Fibroblast of lung (primary cell): ENCODE data around the gene MICAL2. TPM values are rescaled to one million over a fixed set of nuclear protein-coding genes. Genes with fewer than 3 reads are reported as not detected.

Experiments used
- DNase-seq, 2 donors: peaks; one replicate each; pipeline versions ENCODE4 v3.0.0 to v3.0.0-alpha.2; 2010; ENCODE audit warnings: low read depth in 2 of 2
- H2AFZ ChIP-seq: 2 replicates; pipeline ENCODE4 v1.5.1; 2012; ENCODE audit warnings: low read length, control low read depth, inconsistent platforms
- H3K27ac ChIP-seq: 2 replicates; pipeline ENCODE4 v1.5.1; 2011; ENCODE audit warnings: low read length, control low read depth; ENCODE audit not compliant: insufficient read depth
- H3K27me3 ChIP-seq: 2 replicates; pipeline ENCODE4 v1.5.1; 2011; ENCODE audit warnings: mild to moderate bottlenecking, low read length; ENCODE audit not compliant: control insufficient read depth, insufficient read depth
- H3K36me3 ChIP-seq: 2 replicates; pipeline ENCODE4 v1.5.1; 2011; ENCODE audit warnings: low read length; ENCODE audit not compliant: control insufficient read depth, insufficient read depth
- H3K4me1 ChIP-seq: 2 replicates; pipeline ENCODE4 v1.5.1; 2011; ENCODE audit warnings: low read length; ENCODE audit not compliant: control insufficient read depth, insufficient read depth; ENCODE audit errors: extremely low read depth
- H3K4me2 ChIP-seq: 2 replicates; pipeline ENCODE4 v1.5.1; 2011; ENCODE audit warnings: low read length, control low read depth; ENCODE audit not compliant: insufficient read depth; ENCODE audit errors: extremely low read depth
- H3K4me3 ChIP-seq, 4 experiments: fragments of 200-600 bp in 1 of 4; sonication (generic) in 1 of 4; replicated peaks in 1 of 4; 2 replicates each; pipeline ENCODE4 v1.5.1; 2011 to 2016; ENCODE audit warnings: low read length in 4 of 4, low read depth in 3 of 4, mild to moderate bottlenecking in 3 of 4, control low read depth in 2 of 4, inconsistent platforms in 1 of 4, mixed read lengths in 1 of 4; ENCODE audit not compliant: insufficient read depth in 1 of 4; ENCODE audit errors: control extremely low read depth in 1 of 4
- H3K79me2 ChIP-seq: 2 replicates; pipeline ENCODE4 v1.5.1; 2012; ENCODE audit warnings: mild to moderate bottlenecking, low read length, inconsistent platforms; ENCODE audit not compliant: control insufficient read depth, insufficient read depth
- H3K9ac ChIP-seq: 2 replicates; pipeline ENCODE4 v1.5.1; 2011; ENCODE audit warnings: mild to moderate bottlenecking, low read length, control low read depth; ENCODE audit not compliant: insufficient read depth
- H3K9me3 ChIP-seq: 2 replicates; pipeline ENCODE4 v1.5.1; 2012; ENCODE audit warnings: low read depth, low read length; ENCODE audit not compliant: control insufficient read depth, insufficient read depth
- H4K20me1 ChIP-seq: 2 replicates; pipeline ENCODE4 v1.5.1; 2011; ENCODE audit warnings: low read length; ENCODE audit not compliant: control insufficient read depth, insufficient read depth; ENCODE audit errors: extremely low read depth
- CTCF ChIP-seq, 2 donors: IDR thresholded peaks in 1 of 2; conservative IDR thresholded peaks in 1 of 2; 1 replicate in 1 of 2; 2 replicates in 1 of 2; pipeline ENCODE4 v1.5.1; 2011 to 2012; ENCODE audit warnings: low read length in 2 of 2, control low read depth in 1 of 2, inconsistent platforms in 1 of 2, low read depth in 1 of 2, mild to moderate bottlenecking in 1 of 2
- EZH2 ChIP-seq: IDR thresholded peaks from 2 replicates; pipeline ENCODE4 v1.5.1; 2012; ENCODE audit warnings: low read length, control low read depth, mild to moderate bottlenecking; ENCODE audit errors: missing control alignments
- polyA plus RNA-seq, 2 donors: library from polyadenylated mRNA; depleted of rRNA in 1 of 2; stranded (reverse) in 1 of 2; unstranded in 1 of 2; fragments of >200 nt; gene quantifications; 2 replicates each; pipeline ENCODE4 v1.2.1, GENCODE V29; 2011 to 2012; ENCODE audit warnings: missing spikeins in 1 of 2
- total RNA-seq: library from RNA; depleted of rRNA; stranded (reverse); fragments of >200 nt; gene quantifications from 2 replicates; pipeline ENCODE4 v1.2.1, GENCODE V29; 2014

MICAL2 gene
- total and polyA plus RNA-seq, 2 donors (not counting 1 experiment from before 2014, with no cell fraction given): 78.5 to 275 TPM

GRCh38 chr11:12207384-12208150 lies 97.2 kb downstream of the MICAL2 start:
- Histone ChIP-seq H3K9ac (no peak overlapping the region), H3K4me3 (no peak overlapping the region), H3K27me3 (no peaks in the 10 kb centered on the region), H3K36me3 (peaks cover 22% of the 10 kb centered on the region), H3K4me1 (peaks cover 5% of the 10 kb centered on the region), H3K79me2 (peaks cover 15% of the 10 kb centered on the region), H3K9me3 (no peaks in the 10 kb centered on the region), H3K4me2 (no peak overlapping the region), H3K27ac (peak overlapping the region; percentile 38), H2AFZ (no peak overlapping the region), H4K20me1 (no peaks in the 10 kb centered on the region)
- TF ChIP-seq EZH2 (no peak), CTCF (conservative IDR thresholded peaks at IDR 0.05 in 1 of 2, IDR thresholded peaks at IDR 0.05 in 1 of 2; ENCODE audit: low read depth in 1 of 2, low read length in 2 of 2) (no peak)
- DNase-seq: peak; percentile 86 to 87

GRCh38 chr11:12209096-12209495 lies 98.7 kb downstream of the MICAL2 start:
- H3K4me3 ChIP-seq: no peak overlapping the region
- H3K9ac ChIP-seq: no peak overlapping the region
- H3K9me3 ChIP-seq: no peaks in the 10 kb centered on the region
- no peak for DNase-seq
- no peak overlapping the region for H3K27ac ChIP-seq
- TF ChIP-seq CTCF (conservative IDR thresholded peaks at IDR 0.05 in 1 of 2, IDR thresholded peaks at IDR 0.05 in 1 of 2; ENCODE audit: low read depth in 1 of 2, low read length in 2 of 2) (no peak), EZH2 (no peak)
- peaks cover 7% of the 10 kb centered on the region for H3K79me2 ChIP-seq
- no peak overlapping the region for H3K4me2 ChIP-seq
- peaks cover 26% of the 10 kb centered on the region for H3K36me3 ChIP-seq
- no peaks in the 10 kb centered on the region for H3K27me3 ChIP-seq
- H3K4me1 ChIP-seq: peaks cover 10% of the 10 kb centered on the region
- H4K20me1 ChIP-seq: no peaks in the 10 kb centered on the region
- no peak overlapping the region for H2AFZ ChIP-seq

GRCh38 chr11:12210200-12210599 lies 99.8 kb downstream of the MICAL2 start:
- TF ChIP-seq EZH2 (no peak), CTCF (conservative IDR thresholded peaks at IDR 0.05 in 1 of 2, IDR thresholded peaks at IDR 0.05 in 1 of 2; ENCODE audit: low read depth in 1 of 2, low read length in 2 of 2) (no peak)
- Histone ChIP-seq H3K27me3 (no peaks in the 10 kb centered on the region), H3K27ac (no peak overlapping the region), H3K9ac (no peak overlapping the region), H3K79me2 (peaks cover 5% of the 10 kb centered on the region), H3K9me3 (no peaks in the 10 kb centered on the region), H2AFZ (no peak overlapping the region), H4K20me1 (no peaks in the 10 kb centered on the region), H3K36me3 (peaks cover 24% of the 10 kb centered on the region), H3K4me1 (peaks cover 10% of the 10 kb centered on the region), H3K4me3 (no peak overlapping the region), H3K4me2 (no peak overlapping the region)
- DNase-seq: no peak
